Breast epithelium (tissue), 4 donors: ENCODE measurements around the gene NRGN. TPM values are rescaled to one million over a fixed set of nuclear protein-coding genes. Genes with fewer than 3 reads are reported as not detected.

ENCODE experiments used
- DNase-seq, 2 donors: peaks; one replicate each; pipeline ENCODE4 v3.0.0-alpha.2; 2019; ENCODE audit warnings: low spot score in 2 of 2
- H3K27ac ChIP-seq, 2 donors: fragments of 200-600 bp; sonication (generic) in 1 of 2; one replicate each; pipeline ENCODE4 v1.5.1; 2016 to 2019; ENCODE audit warnings: mild to moderate bottlenecking in 1 of 2
- H3K27me3 ChIP-seq, 2 donors: fragments of 200-600 bp; sonication (generic) in 1 of 2; one replicate each; pipeline versions ENCODE4 v1.5.1 to v1.6.0; 2017 to 2019; ENCODE audit warnings: control low read depth in 1 of 2, mild to moderate bottlenecking in 1 of 2
- H3K36me3 ChIP-seq: fragments of 200-600 bp; one replicate; pipeline ENCODE4 v1.5.1; 2019
- H3K4me1 ChIP-seq, 2 donors: fragments of 200-600 bp; sonication (generic); one replicate each; pipeline ENCODE4 v1.5.1; 2016 to 2019; ENCODE audit warnings: control low read depth in 1 of 2
- H3K4me3 ChIP-seq, 3 donors: fragments of 200-600 bp; sonication (generic); 1 replicate in 2 of 3; 2 replicates in 1 of 3; pipeline ENCODE4 v1.5.1; 2016 to 2019; ENCODE audit warnings: mild to moderate bottlenecking in 3 of 3, moderate library complexity in 2 of 3
- H3K9me3 ChIP-seq, 2 donors: fragments of 200-600 bp; sonication (generic) in 1 of 2; one replicate each; pipeline ENCODE4 v1.5.1; 2016 to 2019; ENCODE audit warnings: control low read depth in 1 of 2
- POLR2A ChIP-seq: fragments of 450-650 bp; IDR thresholded peaks from one replicate; pipeline ENCODE4 v1.6.1; 2016; ENCODE audit warnings: antibody characterized with exemption, mild to moderate bottlenecking, moderate library complexity
- POLR2AphosphoS5 ChIP-seq, 3 donors: sonication (generic); formaldehyde crosslinking; IDR thresholded peaks; one replicate each; pipeline ENCODE4 v1.6.1; 2017; ENCODE audit warnings: antibody characterized with exemption in 3 of 3
- intact Hi-C: fragments of 100-400 bp; cut with DNase I; formaldehyde crosslinking; loops from one replicate; pipeline ENCODE4 v1.15.1; 2023; ENCODE audit warnings: low total_unique reads
- total RNA-seq, 3 donors: library from RNA; depleted of rRNA; stranded (reverse); fragments of >200 nt; gene quantifications; one replicate each; pipeline ENCODE4 v1.1.0, GENCODE V29; 2016
- TF ChIP-seq, protein P1 (sequence below), 3 donors: fragments of 450-650 bp; IDR thresholded peaks; one replicate each; pipeline ENCODE4 v1.5.1; 2016 to 2017; ENCODE audit warnings: antibody characterized with exemption in 3 of 3, mild to moderate bottlenecking in 3 of 3, moderate library complexity in 3 of 3

The NRGN gene
- total RNA-seq, 3 donors from 2014 or later: 0.33 to 0.48 (median 0.44) TPM

DNA sequence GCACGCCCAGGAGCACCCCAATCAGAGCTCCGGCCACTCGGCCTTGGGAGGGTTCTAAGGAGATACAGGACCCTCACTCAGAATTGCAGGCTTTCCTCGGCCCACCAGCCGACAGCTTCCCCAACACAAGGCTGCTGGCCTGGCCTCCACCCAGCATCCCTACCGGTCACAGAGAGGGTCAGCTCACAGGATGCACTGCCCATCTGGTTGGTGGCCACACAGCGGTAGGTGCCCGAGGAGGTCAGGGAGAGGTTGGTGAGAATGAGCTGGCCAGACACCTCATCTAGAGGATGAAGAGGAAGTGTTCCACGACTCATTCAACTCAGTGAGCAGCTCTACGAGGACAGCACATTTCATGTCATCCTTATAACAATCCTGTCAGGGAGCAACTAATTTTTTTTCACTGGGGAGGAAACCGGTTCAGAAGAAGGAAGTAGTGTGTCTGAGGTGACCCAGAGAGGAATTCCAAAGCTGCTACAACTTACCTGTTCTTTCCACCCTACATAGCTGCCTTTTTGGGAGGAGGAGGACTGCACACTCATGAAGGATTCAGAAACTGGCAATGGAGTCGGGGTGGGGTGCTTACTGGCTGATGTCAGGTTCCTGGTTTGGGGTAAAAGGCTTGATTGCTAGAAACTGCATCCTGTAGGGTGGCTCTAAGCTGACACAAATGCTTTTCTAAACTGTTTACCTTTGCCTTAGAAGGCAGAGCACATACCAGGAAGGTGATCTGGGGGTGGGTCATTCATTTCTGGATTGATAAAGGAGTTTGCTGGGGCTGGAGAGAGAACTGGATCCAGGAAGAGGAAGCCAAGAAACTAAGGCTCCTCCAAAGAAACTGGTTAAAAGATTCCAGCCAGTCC is 9.0 kb downstream of the NRGN start:
- Histone ChIP-seq H3K27me3 (peaks cover 0 to 21% of the 10 kb centered on the region in 2 donors), H3K4me1 (no peaks in the 10 kb centered on the region), H3K36me3 (no peaks in the 10 kb centered on the region), H3K4me3 (no peak overlapping the region), H3K9me3 (no peaks in the 10 kb centered on the region), H3K27ac (peak overlapping the region in 1 of 2 donors; percentile 81)
- peak in 1 of 2 donors; percentile 7 for DNase-seq
- intact Hi-C loops: no loop called here
- TF ChIP-seq POLR2AphosphoS5 (IDR thresholded peaks at IDR 0.05) (peak in 1 of 3 donors; percentile 16), POLR2A (no peak)

DNA sequence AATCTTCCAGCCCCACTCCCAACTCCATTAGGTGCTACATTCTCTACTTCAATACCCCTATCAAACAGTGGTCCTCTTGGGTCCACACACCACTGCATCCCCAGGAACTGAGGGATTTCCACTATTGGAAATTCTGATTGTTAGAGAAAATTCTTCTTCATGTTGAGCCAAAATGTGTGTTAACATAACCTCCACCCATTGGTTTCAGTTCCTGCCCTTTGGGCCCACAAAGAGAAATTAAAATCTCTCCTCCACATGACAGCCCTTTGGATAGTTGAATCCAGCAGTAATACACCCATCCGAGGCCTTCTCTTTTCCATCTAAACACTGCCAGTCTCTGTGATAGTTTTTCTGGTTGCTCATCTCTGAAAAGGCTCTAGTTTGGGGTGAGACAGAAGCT is 10.2 kb downstream of the NRGN start:
- Histone ChIP-seq H3K4me3 (no peak overlapping the region), H3K27me3 (peaks cover 0 to 21% of the 10 kb centered on the region in 2 donors), H3K36me3 (no peaks in the 10 kb centered on the region), H3K4me1 (no peaks in the 10 kb centered on the region), H3K9me3 (no peaks in the 10 kb centered on the region), H3K27ac (no peak overlapping the region)
- TF ChIP-seq POLR2A: no peak
- TF ChIP-seq, protein P1, sequence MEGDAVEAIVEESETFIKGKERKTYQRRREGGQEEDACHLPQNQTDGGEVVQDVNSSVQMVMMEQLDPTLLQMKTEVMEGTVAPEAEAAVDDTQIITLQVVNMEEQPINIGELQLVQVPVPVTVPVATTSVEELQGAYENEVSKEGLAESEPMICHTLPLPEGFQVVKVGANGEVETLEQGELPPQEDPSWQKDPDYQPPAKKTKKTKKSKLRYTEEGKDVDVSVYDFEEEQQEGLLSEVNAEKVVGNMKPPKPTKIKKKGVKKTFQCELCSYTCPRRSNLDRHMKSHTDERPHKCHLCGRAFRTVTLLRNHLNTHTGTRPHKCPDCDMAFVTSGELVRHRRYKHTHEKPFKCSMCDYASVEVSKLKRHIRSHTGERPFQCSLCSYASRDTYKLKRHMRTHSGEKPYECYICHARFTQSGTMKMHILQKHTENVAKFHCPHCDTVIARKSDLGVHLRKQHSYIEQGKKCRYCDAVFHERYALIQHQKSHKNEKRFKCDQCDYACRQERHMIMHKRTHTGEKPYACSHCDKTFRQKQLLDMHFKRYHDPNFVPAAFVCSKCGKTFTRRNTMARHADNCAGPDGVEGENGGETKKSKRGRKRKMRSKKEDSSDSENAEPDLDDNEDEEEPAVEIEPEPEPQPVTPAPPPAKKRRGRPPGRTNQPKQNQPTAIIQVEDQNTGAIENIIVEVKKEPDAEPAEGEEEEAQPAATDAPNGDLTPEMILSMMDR (IDR thresholded peaks at IDR 0.05): no peak
- no peak for TF ChIP-seq POLR2AphosphoS5 (IDR thresholded peaks at IDR 0.05)
- intact Hi-C loops: no loop called here
- no peak for DNase-seq

DNA sequence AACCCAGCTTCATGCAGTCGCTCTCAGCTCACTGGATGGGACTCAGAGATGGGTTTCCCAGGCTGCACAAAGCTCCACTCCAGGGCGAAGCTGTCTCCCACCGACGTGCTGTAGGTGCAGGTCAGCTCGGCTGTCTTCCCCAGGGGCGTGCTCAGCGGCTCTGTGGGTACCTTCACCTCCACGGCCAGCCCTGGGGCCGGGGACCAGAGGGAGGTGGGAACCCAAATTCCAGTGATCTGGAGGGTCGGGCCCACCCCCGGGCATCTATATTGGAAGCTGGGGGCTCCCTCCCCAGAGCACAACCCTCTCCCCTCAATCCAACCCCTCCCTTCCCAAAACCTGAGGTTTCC is 11.6 kb downstream of the NRGN start:
- DNase-seq: no peak
- Histone ChIP-seq H3K27me3 (peaks cover 0 to 18% of the 10 kb centered on the region in 2 donors), H3K4me3 (peak overlapping the region in 2 of 3 donors; percentile 48 to 63), H3K27ac (peak overlapping the region; percentile 62 to 71), H3K36me3 (no peaks in the 10 kb centered on the region), H3K4me1 (no peaks in the 10 kb centered on the region), H3K9me3 (no peaks in the 10 kb centered on the region)
- intact Hi-C loops: no loop called here
- TF ChIP-seq POLR2AphosphoS5 (IDR thresholded peaks at IDR 0.05): no peak
- no peak for TF ChIP-seq POLR2A

DNA sequence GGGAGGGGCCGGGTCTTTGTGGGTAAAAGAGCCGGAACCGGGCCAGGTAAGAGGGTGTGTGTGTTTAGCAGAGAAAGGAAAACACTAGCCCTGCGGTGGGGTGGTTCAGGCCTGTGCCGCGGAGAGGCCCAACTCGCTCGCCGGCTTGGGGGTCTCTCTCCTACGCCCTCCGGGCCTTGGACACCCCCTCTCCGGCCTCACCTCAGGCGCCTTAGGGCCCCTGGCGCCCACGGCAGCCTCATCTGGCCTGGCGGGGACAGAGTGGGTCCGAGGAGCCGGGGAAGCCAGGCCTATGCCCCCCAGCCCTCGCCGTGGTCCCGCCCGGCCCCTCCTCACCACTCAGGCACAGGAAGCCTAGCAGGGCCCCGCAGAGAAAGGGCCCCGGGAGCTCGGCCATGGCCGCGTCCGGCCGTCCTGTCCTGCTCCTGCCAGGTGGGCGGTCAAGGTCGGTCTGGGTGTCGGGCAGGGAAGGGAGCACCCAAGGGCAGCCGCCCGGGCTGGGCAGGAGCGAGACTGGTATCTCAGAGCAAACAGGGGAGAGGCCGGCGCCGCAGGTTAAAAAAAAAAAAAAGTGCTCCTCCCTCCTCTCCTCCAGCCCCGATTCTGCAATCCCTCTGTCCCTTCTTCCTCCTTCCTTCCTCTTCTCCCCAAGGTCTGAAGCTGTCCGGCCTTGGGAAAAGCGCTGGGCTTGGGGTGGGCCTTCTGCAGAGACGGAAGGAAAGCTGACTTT is 12.2 kb downstream of the NRGN start, which contains the start of gene VSIG2:
Gene VSIG2, minus strand, starts transcription at position 515 of the 730 bp plus-strand sequence. Its CDS starts 118 bp downstream, at position 397.
- peaks cover 0 to 23% of the 10 kb centered on the region in 2 donors for H3K27me3 ChIP-seq
- no peak for DNase-seq
- no peaks in the 10 kb centered on the region for H3K9me3 ChIP-seq
- TF ChIP-seq POLR2AphosphoS5 (IDR thresholded peaks at IDR 0.05): no peak
- TF ChIP-seq, protein P1 (IDR thresholded peaks at IDR 0.05): no peak
- TF ChIP-seq POLR2A: no peak
- intact Hi-C loops: no loop called here
- H3K36me3 ChIP-seq: no peaks in the 10 kb centered on the region
- peak within 1 kb of the TSS in 2 of 3 donors; percentile 48 to 63 for H3K4me3 ChIP-seq
- H3K27ac ChIP-seq: peak within 1 kb of the TSS; percentile 62 to 71
- no peaks in the 10 kb centered on the region for H3K4me1 ChIP-seq

DNA sequence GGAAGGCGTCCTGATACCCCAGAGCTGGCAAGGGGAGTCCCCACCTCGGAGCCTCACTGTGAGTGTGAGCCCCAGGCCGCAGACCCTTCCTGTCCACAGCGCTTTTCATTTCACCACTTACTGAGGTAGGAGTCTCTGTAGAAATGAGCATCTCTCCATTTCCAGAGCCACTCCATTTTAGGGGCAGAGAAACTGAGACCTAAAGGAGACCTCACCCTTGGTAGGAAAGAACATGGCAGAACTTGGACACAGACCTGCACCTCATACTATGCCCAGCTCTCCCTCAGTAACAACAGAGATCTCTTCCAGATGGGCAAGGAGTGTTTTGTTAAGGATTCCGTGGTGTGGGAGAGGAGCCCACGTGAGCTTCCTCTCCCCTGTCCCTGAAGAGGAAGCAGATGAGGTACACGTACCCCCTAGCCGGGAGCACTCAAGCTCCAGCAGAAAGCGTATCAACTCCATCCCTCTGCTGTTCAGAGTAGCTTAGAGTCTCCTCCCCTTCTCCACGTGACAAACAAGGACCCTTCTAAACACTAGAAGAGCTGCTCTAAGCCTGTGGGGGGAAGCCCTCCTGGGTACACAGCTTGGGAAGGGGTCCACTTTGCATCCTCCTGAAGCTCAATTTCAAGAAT is 12.8 kb downstream of the NRGN start:
- Histone ChIP-seq H3K4me3 (peak overlapping the region in 2 of 3 donors; percentile 48 to 63), H3K36me3 (no peaks in the 10 kb centered on the region), H3K9me3 (no peaks in the 10 kb centered on the region), H3K27ac (peak overlapping the region in 1 of 2 donors; percentile 71), H3K27me3 (peaks cover 0 to 28% of the 10 kb centered on the region in 2 donors), H3K4me1 (no peaks in the 10 kb centered on the region)
- DNase-seq: no peak
- no peak for TF ChIP-seq POLR2A
- no peak for TF ChIP-seq POLR2AphosphoS5 (IDR thresholded peaks at IDR 0.05)
- TF ChIP-seq, protein P1 (IDR thresholded peaks at IDR 0.05): no peak
- intact Hi-C loops: no loop called here
